SK-N-SH treated with all-trans-retinoic acid at 6 μM for 48 hours (cell line): Measurements from ENCODE around the gene CCDC78.

Source experiments
- ATAC-seq: fragments of 200-7000 bp; cut with Tn5 transposase; 3 replicates; pipeline ENCODE4 v1.9.1; 2020; ENCODE audit warnings: mild to moderate bottlenecking, moderate library complexity
- ARNTL ChIP-seq: fragments of 450-650 bp; formaldehyde crosslinking; IDR thresholded peaks from 2 replicates; pipeline ENCODE4 v1.5.0; 2020; ENCODE audit warnings: low read depth, mild to moderate bottlenecking, moderate library complexity, borderline replicate concordance
- BACH2 ChIP-seq: fragments of 250-450 bp; sonication (Bioruptor Pico); IDR thresholded peaks from 2 replicates; pipeline ENCODE4 v1.9.0; 2021; ENCODE audit warnings: mild to moderate bottlenecking, borderline replicate concordance
- CREB5 ChIP-seq: fragments of 250-450 bp; sonication (Bioruptor Pico); IDR thresholded peaks from 2 replicates; pipeline ENCODE4 v1.5.1; 2020; ENCODE audit warnings: low read depth, mild to moderate bottlenecking, moderate library complexity
- CSDC2 ChIP-seq: fragments of 250-450 bp; sonication (Bioruptor Pico); IDR thresholded peaks from 2 replicates; pipeline ENCODE4 v1.5.0; 2020; ENCODE audit warnings: mild to moderate bottlenecking, moderate library complexity
- CSRNP3 ChIP-seq: fragments of 250-450 bp; sonication (Bioruptor Pico); IDR thresholded peaks from 2 replicates; pipeline ENCODE4 v1.5.1; 2021; ENCODE audit warnings: mild to moderate bottlenecking, moderate library complexity
- ESRRG ChIP-seq: fragments of 250-450 bp; sonication (Bioruptor Pico); IDR thresholded peaks from 2 replicates; pipeline ENCODE4 v1.6.1; 2021; ENCODE audit warnings: mild to moderate bottlenecking
- GLIS3 ChIP-seq: fragments of 250-450 bp; sonication (Bioruptor Pico); IDR thresholded peaks from 2 replicates; pipeline ENCODE4 v1.5.0; 2020; ENCODE audit warnings: mild to moderate bottlenecking, moderate library complexity
- ISL1 ChIP-seq: fragments of 250-450 bp; sonication (Bioruptor Pico); IDR thresholded peaks from 2 replicates; pipeline ENCODE4 v2.1.2; 2022; ENCODE audit warnings: mild to moderate bottlenecking, moderate library complexity
- OSR1 ChIP-seq: fragments of 250-450 bp; sonication (Bioruptor Pico); IDR thresholded peaks from 2 replicates; pipeline ENCODE4 v1.8.0; 2022; ENCODE audit warnings: moderate library complexity, mild to moderate bottlenecking, inconsistent platforms
- PATZ1 ChIP-seq: fragments of 250-450 bp; sonication (Bioruptor Pico); IDR thresholded peaks from 2 replicates; pipeline ENCODE4 v1.8.0; 2020; ENCODE audit warnings: mild to moderate bottlenecking, moderate library complexity, borderline replicate concordance
- POU6F1 ChIP-seq: fragments of 250-450 bp; sonication (Bioruptor Pico); IDR thresholded peaks from 2 replicates; pipeline ENCODE4 v1.8.0; 2021; ENCODE audit warnings: low read depth, mild to moderate bottlenecking, moderate library complexity, borderline replicate concordance
- PPARA ChIP-seq: fragments of 250-450 bp; sonication (Bioruptor Pico); IDR thresholded peaks from 2 replicates; pipeline ENCODE4 v1.5.0; 2020; ENCODE audit warnings: mild to moderate bottlenecking, borderline replicate concordance
- RARB ChIP-seq: fragments of 250-450 bp; sonication (Bioruptor Pico); IDR thresholded peaks from 2 replicates; pipeline ENCODE4 v1.8.0; 2021; ENCODE audit warnings: mild to moderate bottlenecking, moderate library complexity
- SNAI2 ChIP-seq: fragments of 250-450 bp; sonication (Bioruptor Pico); IDR thresholded peaks from 2 replicates; pipeline ENCODE4 v1.5.0; 2020; ENCODE audit warnings: mild to moderate bottlenecking, moderate library complexity
- TCF4 ChIP-seq: fragments of 250-450 bp; sonication (Bioruptor Pico); IDR thresholded peaks from 2 replicates; pipeline ENCODE4 v1.8.0; 2021; ENCODE audit warnings: mild to moderate bottlenecking, moderate library complexity, borderline replicate concordance
- TOX ChIP-seq: fragments of 250-450 bp; sonication (Bioruptor Pico); IDR thresholded peaks from 2 replicates; pipeline ENCODE4 v1.8.0; 2021; ENCODE audit warnings: mild to moderate bottlenecking, moderate library complexity, borderline replicate concordance
- TSHZ2 ChIP-seq: fragments of 250-450 bp; sonication (Bioruptor Pico); IDR thresholded peaks from 2 replicates; pipeline ENCODE4 v1.5.0; 2020; ENCODE audit warnings: mild to moderate bottlenecking, moderate library complexity
- ZC3H10 ChIP-seq: fragments of 250-450 bp; sonication (Bioruptor Pico); IDR thresholded peaks from 2 replicates; pipeline ENCODE4 v1.5.1; 2021; ENCODE audit warnings: mild to moderate bottlenecking, moderate library complexity
- ZFP3 ChIP-seq: fragments of 250-450 bp; sonication (Bioruptor Pico); IDR thresholded peaks from 2 replicates; pipeline ENCODE4 v1.5.0; 2020; ENCODE audit warnings: mild to moderate bottlenecking, moderate library complexity
- ZFP30 ChIP-seq: fragments of 450-650 bp; formaldehyde crosslinking; IDR thresholded peaks from 2 replicates; pipeline ENCODE4 v1.5.0; 2022; ENCODE audit warnings: mild to moderate bottlenecking, moderate library complexity
- ZNF565 ChIP-seq: fragments of 450-650 bp; formaldehyde crosslinking; conservative IDR thresholded peaks from 2 replicates; pipeline ENCODE4 v1.5.0; 2020; ENCODE audit warnings: low read depth, mild to moderate bottlenecking, moderate library complexity
- ZNF70 ChIP-seq: fragments of 450-650 bp; formaldehyde crosslinking; IDR thresholded peaks from 2 replicates; pipeline ENCODE4 v1.5.0; 2020; ENCODE audit warnings: mild to moderate bottlenecking, moderate library complexity
- ZNF8 ChIP-seq: fragments of 450-650 bp; formaldehyde crosslinking; IDR thresholded peaks from 2 replicates; pipeline ENCODE4 v1.5.0; 2020; ENCODE audit warnings: mild to moderate bottlenecking, moderate library complexity

The CCDC78 gene

GRCh38 chr16:681746-682427 is 44.4 kb downstream of the CCDC78 start:
- no peak for ATAC-seq
- TF ChIP-seq CSDC2 (CRISPR knock-in tag) (no peak), ZC3H10 (no peak), POU6F1 (no peak), BACH2 (CRISPR knock-in tag) (no peak), ESRRG (CRISPR knock-in tag) (no peak), ZFP3 (CRISPR knock-in tag) (no peak), ZNF8 (CRISPR knock-in tag) (no peak), CREB5 (no peak), RARB (CRISPR knock-in tag) (no peak), TSHZ2 (CRISPR knock-in tag) (no peak), ZNF70 (CRISPR knock-in tag) (no peak), CSRNP3 (no peak), TOX (no peak), PPARA (no peak), GLIS3 (CRISPR knock-in tag) (no peak)

- TF ChIP-seq OSR1 (CRISPR knock-in tag) (no peak), CSRNP3 (no peak)
- no peak for ATAC-seq
Observed at GRCh38 chr16:680967-681745, 45.1 kb downstream of the CCDC78 start.

- ATAC-seq = no peak
- TF ChIP-seq SNAI2 (CRISPR knock-in tag) (no peak), ISL1 (CRISPR knock-in tag) (no peak), POU6F1 (no peak), ZFP30 (CRISPR knock-in tag) (no peak), ZFP3 (CRISPR knock-in tag) (no peak), ZNF70 (CRISPR knock-in tag) (no peak), ESRRG (CRISPR knock-in tag) (no peak), ZNF565 (CRISPR knock-in tag) (no peak), CREB5 (no peak), RARB (CRISPR knock-in tag) (no peak), TCF4 (CRISPR knock-in tag) (no peak), CSDC2 (CRISPR knock-in tag) (no peak), PPARA (no peak), OSR1 (CRISPR knock-in tag) (no peak), PATZ1 (CRISPR knock-in tag) (no peak), GLIS3 (CRISPR knock-in tag) (no peak), ARNTL (CRISPR knock-in tag) (no peak)
Observed at GRCh38 chr16:680625-680945, 45.7 kb downstream of the CCDC78 start.
